HEK293 (cell line): Measurements from ENCODE around the gene AP2M1.

ENCODE experiments used
- CTCF ChIA-PET: fragments of 350-600 bp; formaldehyde crosslinking; extraction: SDS; loops from one replicate; lab custom pipeline; 2021; ENCODE audit warnings: antibody characterized with exemption; lab: Yijun Ruan, JAX
- POLR2A ChIA-PET: fragments of 300-600 bp; formaldehyde crosslinking; extraction: SDS; loops from one replicate; lab custom pipeline; 2020; ENCODE audit warnings: antibody characterized with exemption, inconsistent platforms; lab: Yijun Ruan, JAX
- H3K27ac ChIP-seq: fragments of 200-500 bp; sonication (Bioruptor generic); 2 replicates; pipeline ENCODE4 v1.5.1; 2014; ENCODE audit warnings: low read depth, low read length, control low read depth, inconsistent platforms; ENCODE audit errors: extremely low read depth
- H3K36me3 ChIP-seq, 2 experiments: fragments of 200-500 bp in 1 of 2; sonication (Bioruptor generic) in 1 of 2; 1 replicate in 1 of 2; 2 replicates in 1 of 2; pipeline ENCODE4 v1.5.1; 2014 to 2017; ENCODE audit warnings: inconsistent platforms in 2 of 2, low read length in 2 of 2; ENCODE audit not compliant: control insufficient read depth in 2 of 2, insufficient read depth in 1 of 2
- H3K4me1 ChIP-seq: fragments of 200-500 bp; sonication (Bioruptor generic); 2 replicates; pipeline ENCODE4 v1.5.1; 2014; ENCODE audit warnings: mild to moderate bottlenecking, low read length, inconsistent platforms; ENCODE audit not compliant: control insufficient read depth, insufficient read depth
- H3K4me3 ChIP-seq: 2 replicates; pipeline ENCODE4 v1.5.1; 2011; ENCODE audit warnings: low read depth, mild to moderate bottlenecking, control low read depth, low read length, moderate library complexity
- H3K9me3 ChIP-seq: fragments of 200-500 bp; sonication (Bioruptor generic); 2 replicates; pipeline ENCODE4 v1.5.1; 2014; ENCODE audit warnings: low read depth, low read length, inconsistent platforms; ENCODE audit not compliant: control insufficient read depth, insufficient read depth
- HOXD13 ChIP-seq: sonication (generic); formaldehyde crosslinking; IDR thresholded peaks from 2 replicates; pipeline ENCODE4 v1.8.0; 2022; ENCODE audit warnings: missing genetic modification reagents, borderline replicate concordance
- IKZF3 ChIP-seq: fragments of 450-650 bp; IDR thresholded peaks from 2 replicates; pipeline ENCODE4 v1.5.0; 2018; ENCODE audit warnings: missing biosample characterization, mild to moderate bottlenecking, missing genetic modification characterization, moderate library complexity
- OSR2 ChIP-seq: fragments of 450-650 bp; formaldehyde crosslinking; IDR thresholded peaks from 2 replicates; pipeline ENCODE4 v1.5.1; 2016; ENCODE audit warnings: missing biosample characterization, missing genetic modification characterization
- RBAK ChIP-seq: fragments of 450-650 bp; formaldehyde crosslinking; IDR thresholded peaks from 2 replicates; pipeline ENCODE4 v1.5.1; 2016; ENCODE audit warnings: missing biosample characterization, missing genetic modification characterization
- ZBTB17 ChIP-seq: fragments of 450-650 bp; formaldehyde crosslinking; IDR thresholded peaks from 2 replicates; pipeline ENCODE4 v1.5.1; 2016; ENCODE audit warnings: missing biosample characterization, missing genetic modification characterization
- ZNF10 ChIP-seq: fragments of 450-650 bp; formaldehyde crosslinking; IDR thresholded peaks from 2 replicates; pipeline ENCODE4 v1.5.1; 2017; ENCODE audit warnings: missing biosample characterization, missing genetic modification characterization
- ZNF112 ChIP-seq: fragments of 450-650 bp; formaldehyde crosslinking; IDR thresholded peaks from 2 replicates; pipeline ENCODE4 v1.5.0; 2017; ENCODE audit warnings: missing biosample characterization, missing genetic modification characterization
- ZNF274 ChIP-seq, 2 experiments: fragments of 200-500 bp in 1 of 2; fragments of 450-650 bp in 1 of 2; sonication (Bioruptor generic) in 1 of 2; formaldehyde crosslinking in 1 of 2; IDR thresholded peaks; 2 replicates each; pipeline versions ENCODE4 v1.5.1 to v1.6.1; 2014 to 2016; ENCODE audit warnings: borderline replicate concordance in 1 of 2, inconsistent platforms in 1 of 2, low read length in 1 of 2, missing biosample characterization in 1 of 2, missing genetic modification characterization in 1 of 2
- ZNF311 ChIP-seq: fragments of 450-650 bp; formaldehyde crosslinking; IDR thresholded peaks from 2 replicates; pipeline ENCODE4 v1.5.1; 2017; ENCODE audit warnings: missing biosample characterization, missing genetic modification characterization, borderline replicate concordance
- ZNF558 ChIP-seq: fragments of 450-650 bp; formaldehyde crosslinking; IDR thresholded peaks from 2 replicates; pipeline ENCODE4 v1.5.1; 2016; ENCODE audit warnings: missing biosample characterization, missing genetic modification characterization
- ZNF654 ChIP-seq: fragments of 450-650 bp; formaldehyde crosslinking; IDR thresholded peaks from 2 replicates; pipeline ENCODE4 v1.5.1; 2016; ENCODE audit warnings: low read depth, missing biosample characterization, missing genetic modification characterization
- ZNF76 ChIP-seq: fragments of 450-650 bp; formaldehyde crosslinking; IDR thresholded peaks from 2 replicates; pipeline ENCODE4; 2016; ENCODE audit warnings: low read depth, missing biosample characterization, missing genetic modification characterization, borderline replicate concordance
- TF ChIP-seq, protein P1 (sequence below): fragments of 450-650 bp; formaldehyde crosslinking; IDR thresholded peaks from 2 replicates; pipeline ENCODE4 v1.5.1; 2016; ENCODE audit warnings: missing biosample characterization, missing genetic modification characterization
- TF ChIP-seq, protein P2 (sequence below): fragments of 450-650 bp; formaldehyde crosslinking; IDR thresholded peaks from 2 replicates; pipeline ENCODE4 v1.5.1; 2016; ENCODE audit warnings: missing biosample characterization, missing genetic modification characterization, borderline replicate concordance
- TF ChIP-seq, protein P3 (sequence below): fragments of 450-650 bp; formaldehyde crosslinking; IDR thresholded peaks from 2 replicates; pipeline ENCODE4 v1.5.1; 2016; ENCODE audit warnings: missing biosample characterization, missing genetic modification characterization
- TF ChIP-seq, protein P4 (sequence below): fragments of 450-650 bp; formaldehyde crosslinking; IDR thresholded peaks from 2 replicates; pipeline ENCODE4 v1.5.1; 2016; ENCODE audit warnings: missing biosample characterization, missing genetic modification characterization
- TF ChIP-seq, protein P5 (sequence below): fragments of 450-650 bp; formaldehyde crosslinking; IDR thresholded peaks from 2 replicates; pipeline ENCODE4 v1.5.1; 2016; ENCODE audit warnings: missing biosample characterization, missing genetic modification characterization
- TF ChIP-seq, protein P6 (sequence below): fragments of 450-650 bp; formaldehyde crosslinking; IDR thresholded peaks from 2 replicates; pipeline ENCODE4; 2016; ENCODE audit warnings: missing biosample characterization, missing genetic modification characterization

AP2M1 gene

DNA sequence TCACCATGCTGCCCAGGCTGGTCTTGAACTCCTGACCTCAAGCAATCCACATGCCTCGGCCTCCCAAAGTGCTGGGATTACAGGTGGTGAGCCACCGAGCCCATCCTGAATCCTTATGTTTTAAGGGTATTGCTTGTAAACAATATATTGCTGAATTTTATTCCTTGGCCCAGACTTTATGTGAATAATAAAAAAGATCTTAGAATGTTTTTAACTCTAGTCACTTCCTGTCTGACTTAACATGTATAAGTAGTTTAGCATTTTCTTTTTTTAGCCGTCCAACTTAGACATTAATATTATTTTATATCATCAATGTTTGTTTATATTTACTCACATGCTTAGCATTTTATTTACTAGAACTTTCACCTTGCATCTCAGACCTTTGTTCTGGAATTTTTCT lies 48.6 kb upstream of the AP2M1 start:
- TF ChIP-seq ZNF558 (no peak), IKZF3 (no peak), ZNF311 (tag by site-specific recombination) (no peak), RBAK (tag by site-specific recombination) (no peak), HOXD13 (CRISPR knock-in tag) (no peak), OSR2 (tag by site-specific recombination) (no peak), ZNF112 (tag by site-specific recombination) (no peak)
- TF ChIP-seq, protein P1, sequence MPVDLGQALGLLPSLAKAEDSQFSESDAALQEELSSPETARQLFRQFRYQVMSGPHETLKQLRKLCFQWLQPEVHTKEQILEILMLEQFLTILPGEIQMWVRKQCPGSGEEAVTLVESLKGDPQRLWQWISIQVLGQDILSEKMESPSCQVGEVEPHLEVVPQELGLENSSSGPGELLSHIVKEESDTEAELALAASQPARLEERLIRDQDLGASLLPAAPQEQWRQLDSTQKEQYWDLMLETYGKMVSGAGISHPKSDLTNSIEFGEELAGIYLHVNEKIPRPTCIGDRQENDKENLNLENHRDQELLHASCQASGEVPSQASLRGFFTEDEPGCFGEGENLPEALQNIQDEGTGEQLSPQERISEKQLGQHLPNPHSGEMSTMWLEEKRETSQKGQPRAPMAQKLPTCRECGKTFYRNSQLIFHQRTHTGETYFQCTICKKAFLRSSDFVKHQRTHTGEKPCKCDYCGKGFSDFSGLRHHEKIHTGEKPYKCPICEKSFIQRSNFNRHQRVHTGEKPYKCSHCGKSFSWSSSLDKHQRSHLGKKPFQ (tag by site-specific recombination) = no peak
- TF ChIP-seq, protein P2, sequence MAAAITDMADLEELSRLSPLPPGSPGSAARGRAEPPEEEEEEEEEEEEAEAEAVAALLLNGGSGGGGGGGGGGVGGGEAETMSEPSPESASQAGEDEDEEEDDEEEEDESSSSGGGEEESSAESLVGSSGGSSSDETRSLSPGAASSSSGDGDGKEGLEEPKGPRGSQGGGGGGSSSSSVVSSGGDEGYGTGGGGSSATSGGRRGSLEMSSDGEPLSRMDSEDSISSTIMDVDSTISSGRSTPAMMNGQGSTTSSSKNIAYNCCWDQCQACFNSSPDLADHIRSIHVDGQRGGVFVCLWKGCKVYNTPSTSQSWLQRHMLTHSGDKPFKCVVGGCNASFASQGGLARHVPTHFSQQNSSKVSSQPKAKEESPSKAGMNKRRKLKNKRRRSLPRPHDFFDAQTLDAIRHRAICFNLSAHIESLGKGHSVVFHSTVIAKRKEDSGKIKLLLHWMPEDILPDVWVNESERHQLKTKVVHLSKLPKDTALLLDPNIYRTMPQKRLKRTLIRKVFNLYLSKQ (tag by site-specific recombination) = no peak
- TF ChIP-seq, protein P3, sequence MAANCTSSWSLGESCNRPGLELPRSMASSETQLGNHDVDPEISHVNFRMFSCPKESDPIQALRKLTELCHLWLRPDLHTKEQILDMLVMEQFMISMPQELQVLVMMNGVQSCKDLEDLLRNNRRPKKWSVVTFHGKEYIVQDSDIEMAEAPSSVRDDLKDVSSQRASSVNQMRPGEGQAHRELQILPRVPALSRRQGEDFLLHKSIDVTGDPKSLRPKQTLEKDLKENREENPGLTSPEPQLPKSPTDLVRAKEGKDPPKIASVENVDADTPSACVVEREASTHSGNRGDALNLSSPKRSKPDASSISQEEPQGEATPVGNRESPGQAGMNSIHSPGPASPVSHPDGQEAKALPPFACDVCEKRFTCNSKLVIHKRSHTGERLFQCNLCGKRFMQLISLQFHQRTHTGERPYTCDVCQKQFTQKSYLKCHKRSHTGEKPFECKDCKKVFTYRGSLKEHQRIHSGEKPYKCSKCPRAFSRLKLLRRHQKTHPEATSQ = no peak
- TF ChIP-seq, protein P4, sequence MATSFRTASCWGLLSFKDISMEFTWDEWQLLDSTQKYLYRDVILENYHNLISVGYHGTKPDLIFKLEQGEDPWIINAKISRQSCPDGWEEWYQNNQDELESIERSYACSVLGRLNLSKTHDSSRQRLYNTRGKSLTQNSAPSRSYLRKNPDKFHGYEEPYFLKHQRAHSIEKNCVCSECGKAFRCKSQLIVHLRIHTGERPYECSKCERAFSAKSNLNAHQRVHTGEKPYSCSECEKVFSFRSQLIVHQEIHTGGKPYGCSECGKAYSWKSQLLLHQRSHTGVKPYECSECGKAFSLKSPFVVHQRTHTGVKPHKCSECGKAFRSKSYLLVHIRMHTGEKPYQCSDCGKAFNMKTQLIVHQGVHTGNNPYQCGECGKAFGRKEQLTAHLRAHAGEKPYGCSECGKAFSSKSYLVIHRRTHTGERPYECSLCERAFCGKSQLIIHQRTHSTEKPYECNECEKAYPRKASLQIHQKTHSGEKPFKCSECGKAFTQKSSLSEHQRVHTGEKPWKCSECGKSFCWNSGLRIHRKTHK = no peak
- TF ChIP-seq, protein P5, sequence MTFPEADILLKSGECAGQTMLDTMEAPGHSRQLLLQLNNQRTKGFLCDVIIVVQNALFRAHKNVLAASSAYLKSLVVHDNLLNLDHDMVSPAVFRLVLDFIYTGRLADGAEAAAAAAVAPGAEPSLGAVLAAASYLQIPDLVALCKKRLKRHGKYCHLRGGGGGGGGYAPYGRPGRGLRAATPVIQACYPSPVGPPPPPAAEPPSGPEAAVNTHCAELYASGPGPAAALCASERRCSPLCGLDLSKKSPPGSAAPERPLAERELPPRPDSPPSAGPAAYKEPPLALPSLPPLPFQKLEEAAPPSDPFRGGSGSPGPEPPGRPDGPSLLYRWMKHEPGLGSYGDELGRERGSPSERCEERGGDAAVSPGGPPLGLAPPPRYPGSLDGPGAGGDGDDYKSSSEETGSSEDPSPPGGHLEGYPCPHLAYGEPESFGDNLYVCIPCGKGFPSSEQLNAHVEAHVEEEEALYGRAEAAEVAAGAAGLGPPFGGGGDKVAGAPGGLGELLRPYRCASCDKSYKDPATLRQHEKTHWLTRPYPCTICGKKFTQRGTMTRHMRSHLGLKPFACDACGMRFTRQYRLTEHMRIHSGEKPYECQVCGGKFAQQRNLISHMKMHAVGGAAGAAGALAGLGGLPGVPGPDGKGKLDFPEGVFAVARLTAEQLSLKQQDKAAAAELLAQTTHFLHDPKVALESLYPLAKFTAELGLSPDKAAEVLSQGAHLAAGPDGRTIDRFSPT (tag by site-specific recombination) = no peak
- CTCF ChIA-PET = no interaction called here
- POLR2A ChIA-PET = no interaction called here
- no peaks in the 10 kb centered on the region for H3K36me3 ChIP-seq
- no peaks in the 10 kb centered on the region for H3K4me1 ChIP-seq
- no peak overlapping the region for H3K4me3 ChIP-seq
- no peak overlapping the region for H3K27ac ChIP-seq
- no peaks in the 10 kb centered on the region for H3K9me3 ChIP-seq

DNA sequence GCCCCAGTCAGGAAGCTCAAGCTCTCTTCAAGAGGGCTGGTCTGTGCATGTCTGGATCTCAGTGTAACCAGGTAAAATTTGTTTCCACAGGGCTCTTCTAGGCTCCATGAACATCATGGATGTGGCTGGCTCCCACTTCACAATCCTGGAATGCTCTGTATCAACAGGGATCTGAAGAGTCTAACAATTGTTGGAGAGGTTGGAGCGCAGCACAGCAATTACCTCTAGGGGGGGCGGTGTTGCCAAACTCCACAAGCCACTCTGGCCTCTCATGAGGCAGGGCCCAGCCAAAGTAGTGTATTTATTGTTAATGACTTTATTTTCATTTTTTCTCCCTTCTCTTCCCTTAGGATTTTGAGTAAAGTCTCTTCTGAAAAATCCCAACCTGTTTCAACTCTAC lies 45.6 kb upstream of the AP2M1 start:
- CTCF ChIA-PET = no interaction called here
- TF ChIP-seq ZNF76 (tag by site-specific recombination) (no peak), ZNF274 (IDR thresholded peaks at IDR 0.05; ENCODE audit: low read length) (no peak), ZNF274 (tag by site-specific recombination; IDR thresholded peaks at IDR 0.05; ENCODE audit: borderline replicate concordance) (no peak), ZNF654 (tag by site-specific recombination) (peak; percentile 12; the same call in 1 of the 2 replicates), ZBTB17 (tag by site-specific recombination) (0 out of 2 replicates have a peak, but pooled peaks have one; percentile 10), ZNF10 (no peak)
- TF ChIP-seq, protein P6, sequence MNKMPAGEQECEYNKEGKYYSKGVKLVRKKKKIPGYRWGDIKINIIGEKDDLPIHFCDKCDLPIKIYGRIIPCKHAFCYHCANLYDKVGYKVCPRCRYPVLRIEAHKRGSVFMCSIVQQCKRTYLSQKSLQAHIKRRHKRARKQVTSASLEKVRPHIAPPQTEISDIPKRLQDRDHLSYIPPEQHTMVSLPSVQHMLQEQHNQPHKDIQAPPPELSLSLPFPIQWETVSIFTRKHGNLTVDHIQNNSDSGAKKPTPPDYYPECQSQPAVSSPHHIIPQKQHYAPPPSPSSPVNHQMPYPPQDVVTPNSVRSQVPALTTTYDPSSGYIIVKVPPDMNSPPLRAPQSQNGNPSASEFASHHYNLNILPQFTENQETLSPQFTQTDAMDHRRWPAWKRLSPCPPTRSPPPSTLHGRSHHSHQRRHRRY (tag by site-specific recombination) = no peak
- Histone ChIP-seq H3K9me3 (no peaks in the 10 kb centered on the region), H3K36me3 (no peaks in the 10 kb centered on the region), H3K4me1 (no peaks in the 10 kb centered on the region), H3K27ac (no peak overlapping the region), H3K4me3 (no peak overlapping the region)
- POLR2A ChIA-PET = no interaction called here
